PFSK-1 (cell line): ENCODE results near the gene GASK1A.

Source experiments
- FOXP2 ChIP-seq: optimal IDR thresholded peaks from 2 replicates; pipeline ENCODE3; 2011; ENCODE audit warnings: borderline replicate concordance, control low read depth, inconsistent platforms; ENCODE audit not compliant: insufficient read depth; ENCODE audit errors: extremely low read length, extremely low read depth
- POLR2AphosphoS5 ChIP-seq: IDR thresholded peaks from 2 replicates; pipeline ENCODE4 v1.6.1; 2012; ENCODE audit warnings: low read depth, mild to moderate bottlenecking, control low read depth, low read length, moderate library complexity
- REST ChIP-seq, 2 experiments: IDR thresholded peaks; 2 replicates each; pipeline versions ENCODE4 v1.6.1 to v1.8.0; 2011 to 2012; ENCODE audit warnings: low read depth in 2 of 2, low read length in 2 of 2, control low read depth in 1 of 2, inconsistent platforms in 1 of 2, mild to moderate bottlenecking in 1 of 2, moderate library complexity in 1 of 2; ENCODE audit not compliant: insufficient read depth in 1 of 2
- SIN3A ChIP-seq: IDR thresholded peaks from 2 replicates; pipeline ENCODE4 v1.6.1; 2012; ENCODE audit warnings: mild to moderate bottlenecking, low read length, moderate library complexity, borderline replicate concordance; ENCODE audit not compliant: insufficient read depth
- TAF1 ChIP-seq: IDR thresholded peaks from 2 replicates; pipeline ENCODE4 v1.6.1; 2012; ENCODE audit warnings: low read length, control low read depth, borderline replicate concordance; ENCODE audit not compliant: insufficient read depth

GASK1A gene

GRCh38 chr3:43106293-43106628 lies 127.2 kb downstream of the GASK1A start:
- no peak for TF ChIP-seq SIN3A
- no peak for TF ChIP-seq TAF1
- no peak for TF ChIP-seq FOXP2
- TF ChIP-seq REST (IDR thresholded peaks at IDR 0.05; ENCODE audit: insufficient read depth in 1 of 2, low read depth in 2 of 2, low read length in 2 of 2), result no peak
- TF ChIP-seq POLR2AphosphoS5, result no peak
